Measurements from ENCODE around the gene CD48.

The CD48 gene

DNA sequence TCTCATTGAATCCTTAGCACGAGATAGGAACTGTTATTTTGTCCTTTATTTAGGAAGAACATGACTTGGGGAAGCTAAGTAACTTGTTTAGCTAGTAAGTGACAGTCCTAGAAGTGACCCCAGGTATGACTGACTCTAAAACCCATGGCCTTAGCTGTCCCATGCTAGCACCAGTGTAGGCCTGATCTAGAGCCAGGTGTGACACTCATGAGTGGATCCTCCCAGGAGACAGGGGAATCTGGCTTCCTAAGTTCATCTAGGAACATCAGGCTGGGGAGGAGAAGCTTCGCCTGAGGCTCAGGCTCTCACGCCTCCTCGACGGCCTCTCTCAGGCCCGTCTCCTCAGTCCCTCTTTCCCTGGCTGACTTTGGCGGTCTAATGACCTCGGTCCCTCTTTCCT, 31.2 kb downstream of the CD48 start:
- Histone ChIP-seq H3K9me3 (ENCODE audit: insufficient read depth, low read length, severe bottlenecking) (no peaks in the 10 kb centered on the region), H3K4me1 (ENCODE audit: insufficient read depth, low read length) (peaks cover 46% of the 10 kb centered on the region), H3K79me2 (ENCODE audit: insufficient read depth, low read length) (peaks cover 4% of the 10 kb centered on the region; the same call in 1 of the 2 replicates), H3K27me3 (ENCODE audit: insufficient read depth, low read length, poor library complexity) (no peaks in the 10 kb centered on the region), H3K27ac (ENCODE audit: low read length) (no peak overlapping the region), H3K4me3 (ENCODE audit: low read depth in 1 of 2, low read length in 2 of 2) (no peak overlapping the region), H3K36me3 (ENCODE audit: insufficient read depth, low read length) (peaks cover 80% of the 10 kb centered on the region), H3K9ac (ENCODE audit: low read depth, low read length) (no peak overlapping the region), H3K4me2 (ENCODE audit: insufficient read depth, low read length) (no peak overlapping the region), H4K20me1 (ENCODE audit: insufficient read depth, low read length) (no peaks in the 10 kb centered on the region), H2AFZ (ENCODE audit: low read depth, low read length) (no peak overlapping the region)
- DNase-seq = no peak
- TF ChIP-seq EZH2 (IDR thresholded peaks at IDR 0.05; ENCODE audit: borderline replicate concordance, low read depth, low read length, severe bottlenecking) = no peak
- TF ChIP-seq, protein P1, sequence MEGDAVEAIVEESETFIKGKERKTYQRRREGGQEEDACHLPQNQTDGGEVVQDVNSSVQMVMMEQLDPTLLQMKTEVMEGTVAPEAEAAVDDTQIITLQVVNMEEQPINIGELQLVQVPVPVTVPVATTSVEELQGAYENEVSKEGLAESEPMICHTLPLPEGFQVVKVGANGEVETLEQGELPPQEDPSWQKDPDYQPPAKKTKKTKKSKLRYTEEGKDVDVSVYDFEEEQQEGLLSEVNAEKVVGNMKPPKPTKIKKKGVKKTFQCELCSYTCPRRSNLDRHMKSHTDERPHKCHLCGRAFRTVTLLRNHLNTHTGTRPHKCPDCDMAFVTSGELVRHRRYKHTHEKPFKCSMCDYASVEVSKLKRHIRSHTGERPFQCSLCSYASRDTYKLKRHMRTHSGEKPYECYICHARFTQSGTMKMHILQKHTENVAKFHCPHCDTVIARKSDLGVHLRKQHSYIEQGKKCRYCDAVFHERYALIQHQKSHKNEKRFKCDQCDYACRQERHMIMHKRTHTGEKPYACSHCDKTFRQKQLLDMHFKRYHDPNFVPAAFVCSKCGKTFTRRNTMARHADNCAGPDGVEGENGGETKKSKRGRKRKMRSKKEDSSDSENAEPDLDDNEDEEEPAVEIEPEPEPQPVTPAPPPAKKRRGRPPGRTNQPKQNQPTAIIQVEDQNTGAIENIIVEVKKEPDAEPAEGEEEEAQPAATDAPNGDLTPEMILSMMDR (IDR thresholded peaks at IDR 0.05; ENCODE audit: borderline replicate concordance, extremely low read depth, low read length, poor library complexity, severe bottlenecking) = no peak
- no peak for ATAC-seq (ENCODE audit: insufficient read depth, low read depth)

DNA sequence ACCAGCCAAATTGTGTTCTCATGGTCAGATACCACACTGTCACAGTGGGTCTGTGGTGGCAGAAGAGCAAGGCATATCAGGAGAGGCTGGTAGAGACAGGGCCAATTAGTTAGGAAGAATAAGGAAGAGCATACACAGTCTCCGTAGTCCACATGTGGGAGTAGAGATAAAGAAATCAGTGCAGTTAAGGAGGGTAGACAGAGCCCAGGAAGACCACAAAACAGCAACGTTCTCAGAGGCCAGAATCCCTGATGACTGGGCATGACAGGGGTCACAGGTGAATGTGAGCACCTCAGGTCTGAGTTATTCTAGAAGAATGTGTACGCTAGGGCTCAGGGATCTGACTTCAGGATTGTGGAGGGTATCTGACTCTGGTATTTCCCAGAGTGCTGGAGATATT, 31.7 kb downstream of the CD48 start:
- no peak overlapping the region for H3K4me2 ChIP-seq (ENCODE audit: insufficient read depth, low read length)
- ATAC-seq (ENCODE audit: insufficient read depth, low read depth) = no peak

DNA sequence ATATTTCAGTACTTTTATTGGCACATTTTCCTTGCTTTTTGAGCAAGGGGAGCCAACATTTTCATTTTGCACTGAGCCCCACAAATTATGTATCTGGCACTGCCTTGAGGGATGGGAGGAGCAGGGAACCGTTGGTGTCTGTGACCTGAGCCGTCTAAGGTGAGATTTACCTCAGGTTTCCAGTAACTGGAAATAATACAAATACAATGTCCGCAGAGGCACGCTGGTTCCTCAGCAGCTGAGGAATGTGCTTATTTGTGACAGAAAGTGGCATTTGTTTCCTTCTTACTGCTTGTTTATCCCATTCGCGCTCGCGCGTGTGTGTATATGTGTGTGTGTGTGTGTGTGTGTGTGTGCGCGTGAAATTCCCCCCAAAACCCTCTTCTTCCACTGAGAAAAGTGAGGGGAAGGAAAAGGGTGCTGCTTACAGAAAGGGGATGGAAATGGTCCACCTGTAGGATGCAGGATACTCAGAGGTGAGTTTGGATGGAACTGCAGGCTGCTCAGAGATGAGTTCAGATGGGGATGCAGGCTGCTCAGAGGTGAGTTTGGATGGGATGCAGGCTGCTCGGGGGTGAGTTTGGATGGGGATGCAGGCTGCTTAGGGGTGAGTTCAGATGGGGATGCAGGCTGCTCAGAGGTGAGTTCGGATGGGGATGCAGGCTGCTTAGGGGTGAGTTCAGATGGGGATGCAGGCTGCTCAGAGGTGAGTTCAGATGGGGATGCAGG, 34.6 kb downstream of the CD48 start:
- no peak for TF ChIP-seq EZH2 (IDR thresholded peaks at IDR 0.05; ENCODE audit: borderline replicate concordance, low read depth, low read length, severe bottlenecking)
- TF ChIP-seq, protein P1 (IDR thresholded peaks at IDR 0.05; ENCODE audit: borderline replicate concordance, extremely low read depth, low read length, poor library complexity, severe bottlenecking) = no peak

More for the DNA sequence above, 31.7 kb downstream of the CD48 start:
- Histone ChIP-seq H3K36me3 (ENCODE audit: insufficient read depth, low read length) (peaks cover 75% of the 10 kb centered on the region), H3K27me3 (ENCODE audit: insufficient read depth, low read length, poor library complexity) (no peaks in the 10 kb centered on the region), H4K20me1 (ENCODE audit: insufficient read depth, low read length) (no peaks in the 10 kb centered on the region), H3K9ac (ENCODE audit: low read depth, low read length) (no peak overlapping the region), H3K4me1 (ENCODE audit: insufficient read depth, low read length) (peaks cover 46% of the 10 kb centered on the region), H3K4me3 (ENCODE audit: low read depth in 1 of 2, low read length in 2 of 2) (no peak overlapping the region), H3K79me2 (ENCODE audit: insufficient read depth, low read length) (0 out of 2 replicates have a peak, but pooled peaks cover under 1% of the 10 kb centered on the region), H3K9me3 (ENCODE audit: insufficient read depth, low read length, severe bottlenecking) (no peaks in the 10 kb centered on the region), H2AFZ (ENCODE audit: low read depth, low read length) (no peak overlapping the region), H3K27ac (ENCODE audit: low read length) (no peak overlapping the region)
- TF ChIP-seq, protein P1 (IDR thresholded peaks at IDR 0.05; ENCODE audit: borderline replicate concordance, extremely low read depth, low read length, poor library complexity, severe bottlenecking) = no peak
- TF ChIP-seq EZH2 (IDR thresholded peaks at IDR 0.05; ENCODE audit: borderline replicate concordance, low read depth, low read length, severe bottlenecking) = no peak
- no peak for DNase-seq

More for the DNA sequence above, 34.6 kb downstream of the CD48 start:
- Histone ChIP-seq H3K27ac (ENCODE audit: low read length) (0 out of 2 replicates have a peak overlapping the region, but pooled peaks have one; percentile 4), H3K79me2 (ENCODE audit: insufficient read depth, low read length) (no peaks in the 10 kb centered on the region), H3K27me3 (ENCODE audit: insufficient read depth, low read length, poor library complexity) (no peaks in the 10 kb centered on the region), H3K4me1 (ENCODE audit: insufficient read depth, low read length) (peaks cover 45% of the 10 kb centered on the region), H3K4me2 (ENCODE audit: insufficient read depth, low read length) (no peak overlapping the region), H3K9ac (ENCODE audit: low read depth, low read length) (no peak overlapping the region), H3K9me3 (ENCODE audit: insufficient read depth, low read length, severe bottlenecking) (no peaks in the 10 kb centered on the region), H4K20me1 (ENCODE audit: insufficient read depth, low read length) (no peaks in the 10 kb centered on the region), H2AFZ (ENCODE audit: low read depth, low read length) (no peak overlapping the region), H3K4me3 (ENCODE audit: low read depth in 1 of 2, low read length in 2 of 2) (no peak overlapping the region), H3K36me3 (ENCODE audit: insufficient read depth, low read length) (peaks cover 54% of the 10 kb centered on the region)
- DNase-seq (no peak), ATAC-seq (ENCODE audit: insufficient read depth, low read depth) (no peak)

Data from DND-41 (cell line).